ENCODE measurements around the gene ZNF618. TPM values are rescaled to one million over a fixed set of nuclear protein-coding genes. Genes with fewer than 3 reads are reported as not detected.

The ZNF618 gene
- total and polyA plus RNA-seq, 8 donors, result 5.1 to 14.0 (median 8.1) TPM

GRCh38 chr9:114055061-114055460 is 179.0 kb downstream of the ZNF618 start:
- Histone ChIP-seq H3K9me3 (no peaks in the 10 kb centered on the region), H3K4me1 (no peaks in the 10 kb centered on the region), H3K27ac (no peak overlapping the region), H3K36me3 (peaks cover 0 to under 1% (median 0%) of the 10 kb centered on the region in 3 donors), H3K4me3 (no peak overlapping the region), H3K27me3 (no peaks in the 10 kb centered on the region)
- DNase-seq (no peak), ATAC-seq (no peak), FAIRE-seq (no peak)
- 93 to 96% methylated on average over 17 to 18 of the region's 18 CpGs for WGBS, 2 donors
- intact Hi-C loops (cut with DNase I), result no loop called here
- TF ChIP-seq CTCF (IDR thresholded peaks at IDR 0.05), result no peak

GRCh38 chr9:114055894-114056293 is 179.8 kb downstream of the ZNF618 start:
- H3K4me3 ChIP-seq, result no peak overlapping the region
- TF ChIP-seq CTCF (IDR thresholded peaks at IDR 0.05), result no peak
- WGBS, 2 donors, result 94% methylated on average over 7 of the region's 7 CpGs
- H3K36me3 ChIP-seq, result no peaks in the 10 kb centered on the region
- H3K27me3 ChIP-seq, result no peaks in the 10 kb centered on the region
- ATAC-seq (no peak), DNase-seq (no peak), FAIRE-seq (no peak)
- no peaks in the 10 kb centered on the region for H3K9me3 ChIP-seq
- intact Hi-C loops (cut with DNase I), result no loop called here
- H3K27ac ChIP-seq, result no peak overlapping the region
- H3K4me1 ChIP-seq, result no peaks in the 10 kb centered on the region

- Histone ChIP-seq H3K27me3 (no peaks in the 10 kb centered on the region), H3K9me3 (no peaks in the 10 kb centered on the region), H3K4me1 (no peaks in the 10 kb centered on the region), H3K4me3 (no peak overlapping the region), H3K27ac (no peak overlapping the region), H3K36me3 (no peaks in the 10 kb centered on the region)
- ATAC-seq, result no peak
- TF ChIP-seq CTCF (IDR thresholded peaks at IDR 0.05), result no peak
- DNase-seq, result no peak
- intact Hi-C loops (cut with DNase I), result no loop called here
- no peak for FAIRE-seq
- WGBS, 2 donors, result 92 to 93% methylated on average over 5 of the region's 5 CpGs
Measured at GRCh38 chr9:114056527-114056926, 180.4 kb downstream of the ZNF618 start.

GRCh38 chr9:114057161-114057885 is 181.2 kb downstream of the ZNF618 start:
- H3K27me3 ChIP-seq, result no peaks in the 10 kb centered on the region
- no peaks in the 10 kb centered on the region for H3K36me3 ChIP-seq
- TF ChIP-seq CTCF (IDR thresholded peaks at IDR 0.05), result no peak
- no peak overlapping the region for H3K27ac ChIP-seq
- no peak overlapping the region for H3K4me3 ChIP-seq
- FAIRE-seq, result no peak
- no peaks in the 10 kb centered on the region for H3K9me3 ChIP-seq
- DNase-seq, result peak in 1 of 6 donors; percentile 33
- H3K4me1 ChIP-seq, result no peaks in the 10 kb centered on the region
- ATAC-seq, result no peak
- 76 to 86% methylated on average over 7 of the region's 7 CpGs for WGBS, 2 donors
- intact Hi-C loops (cut with DNase I), result no loop called here

- intact Hi-C loops (cut with DNase I), result no loop called here
- TF ChIP-seq CTCF (IDR thresholded peaks at IDR 0.05), result no peak
- no peak overlapping the region for H3K4me3 ChIP-seq
- FAIRE-seq, result no peak
- no peak for DNase-seq
- 85% methylated on average over 4 of the region's 4 CpGs for WGBS, 2 donors
- H3K4me1 ChIP-seq, result no peaks in the 10 kb centered on the region
- peak in 1 of 4 donors; percentile 5 for ATAC-seq
- no peaks in the 10 kb centered on the region for H3K27me3 ChIP-seq
- no peaks in the 10 kb centered on the region for H3K36me3 ChIP-seq
- H3K9me3 ChIP-seq, result no peaks in the 10 kb centered on the region
- H3K27ac ChIP-seq, result no peak overlapping the region
Measured at GRCh38 chr9:114058688-114059046, 182.6 kb downstream of the ZNF618 start.
